SHP77 (cell line): ENCODE results near the gene NFATC1.

Experiments used
- DNase-seq, 2 experiments: peaks; one replicate each; lab custom pipeline; 2025; lab: John Stamatoyannopoulos, UW

NFATC1 gene

DNA sequence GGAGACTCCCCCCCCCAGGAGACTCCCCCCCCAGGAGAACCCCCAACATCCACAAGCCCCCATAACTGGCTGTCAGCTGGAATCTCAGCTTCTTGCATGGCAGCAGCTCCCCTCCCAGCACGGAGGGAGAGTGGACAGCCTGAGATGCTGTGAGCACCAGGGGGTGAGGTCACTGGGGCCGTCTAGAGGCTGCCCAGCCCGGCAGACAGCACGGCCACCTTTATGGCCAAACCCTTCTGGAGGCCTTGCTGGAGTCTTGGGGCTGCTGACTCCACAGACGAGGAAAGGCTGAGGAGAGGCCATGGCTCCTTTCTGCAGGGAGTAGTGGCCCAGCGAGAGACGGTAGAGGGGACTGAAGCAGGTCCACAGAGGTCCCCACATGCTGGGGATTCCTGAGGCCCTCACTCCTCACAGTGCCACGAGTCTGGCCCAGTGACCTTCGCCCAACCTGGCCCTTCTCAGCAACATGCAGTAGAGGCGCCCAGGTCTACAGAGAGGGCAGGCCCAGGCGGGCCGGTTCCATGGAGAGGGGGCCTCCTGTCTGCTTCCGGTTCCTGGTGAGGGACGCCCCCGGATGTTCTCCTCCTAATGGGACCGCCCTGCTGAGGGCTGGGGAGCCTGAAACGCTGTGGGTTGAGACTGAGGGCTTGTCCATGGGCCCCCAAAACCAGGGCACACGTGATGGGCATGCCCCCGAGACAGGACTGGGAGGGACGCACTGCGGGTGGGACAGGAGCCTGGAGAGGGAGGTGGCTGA is 161.3 kb downstream of the NFATC1 start:
- no peak for DNase-seq

- no peak for DNase-seq
Measured at GRCh38 chr18:79558196-79558932, 162.6 kb downstream of the NFATC1 start.

- no peak for DNase-seq
Measured at GRCh38 chr18:79558933-79559416, 163.2 kb downstream of the NFATC1 start.

- no peak for DNase-seq
Measured at GRCh38 chr18:79559436-79559835, 163.7 kb downstream of the NFATC1 start.

GRCh38 chr18:79560042-79560860 is 164.5 kb downstream of the NFATC1 start:
- no peak for DNase-seq

GRCh38 chr18:79560861-79561210 is 165.1 kb downstream of the NFATC1 start:
- no peak for DNase-seq

GRCh38 chr18:79563949-79564348 is 168.2 kb downstream of the NFATC1 start:
- no peak for DNase-seq

DNA sequence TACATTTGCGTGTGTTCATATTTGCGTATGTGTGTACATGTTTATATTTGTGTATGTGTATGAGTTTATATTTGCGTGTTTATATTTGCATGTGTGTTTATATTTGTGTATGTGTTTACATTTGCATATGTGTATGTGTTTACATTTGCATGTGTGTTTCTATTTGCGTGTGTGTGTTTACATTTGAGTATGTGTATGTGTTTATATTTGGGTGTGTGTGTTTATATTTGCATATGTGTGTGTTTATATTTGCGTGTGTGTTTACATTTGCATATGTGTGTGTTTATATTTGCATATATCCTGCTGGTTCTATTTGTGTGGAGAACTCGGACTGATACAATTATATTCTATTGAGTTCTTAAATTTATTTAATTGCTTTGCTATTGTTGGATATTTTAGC is 168.7 kb downstream of the NFATC1 start:
- DNase-seq, result no peak

DNA sequence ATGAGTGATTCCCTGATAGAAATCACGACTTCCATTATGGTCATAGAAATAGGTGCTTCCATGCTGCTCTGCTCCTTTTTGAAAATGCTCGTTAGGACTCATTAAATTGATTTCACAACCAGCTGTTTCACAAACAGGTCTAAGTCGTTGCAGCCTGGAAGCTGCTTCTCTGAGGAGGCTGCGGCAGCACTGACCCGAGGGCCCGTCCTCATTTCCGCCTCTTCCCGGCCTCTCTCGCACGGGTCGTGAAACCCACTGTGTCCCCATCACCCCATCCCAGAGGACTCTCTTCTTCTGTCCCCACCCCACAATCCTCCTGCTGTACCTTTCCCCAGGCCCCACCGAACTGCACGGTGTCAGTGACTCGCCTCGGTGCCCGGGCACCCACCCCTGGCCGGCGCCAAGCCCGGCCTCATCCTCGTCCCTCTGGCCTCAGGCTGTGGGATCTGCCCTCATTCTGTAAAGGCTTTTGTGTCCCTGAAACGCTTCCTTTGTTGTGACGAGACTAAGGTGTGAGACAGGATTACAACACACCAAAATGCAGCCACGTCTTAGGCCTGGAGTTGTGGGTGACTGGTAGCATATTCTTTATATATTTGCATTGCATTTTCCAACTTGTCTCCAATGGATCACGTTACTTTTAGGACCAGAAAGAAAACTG is 171.2 kb downstream of the NFATC1 start:
- no peak for DNase-seq

DNA sequence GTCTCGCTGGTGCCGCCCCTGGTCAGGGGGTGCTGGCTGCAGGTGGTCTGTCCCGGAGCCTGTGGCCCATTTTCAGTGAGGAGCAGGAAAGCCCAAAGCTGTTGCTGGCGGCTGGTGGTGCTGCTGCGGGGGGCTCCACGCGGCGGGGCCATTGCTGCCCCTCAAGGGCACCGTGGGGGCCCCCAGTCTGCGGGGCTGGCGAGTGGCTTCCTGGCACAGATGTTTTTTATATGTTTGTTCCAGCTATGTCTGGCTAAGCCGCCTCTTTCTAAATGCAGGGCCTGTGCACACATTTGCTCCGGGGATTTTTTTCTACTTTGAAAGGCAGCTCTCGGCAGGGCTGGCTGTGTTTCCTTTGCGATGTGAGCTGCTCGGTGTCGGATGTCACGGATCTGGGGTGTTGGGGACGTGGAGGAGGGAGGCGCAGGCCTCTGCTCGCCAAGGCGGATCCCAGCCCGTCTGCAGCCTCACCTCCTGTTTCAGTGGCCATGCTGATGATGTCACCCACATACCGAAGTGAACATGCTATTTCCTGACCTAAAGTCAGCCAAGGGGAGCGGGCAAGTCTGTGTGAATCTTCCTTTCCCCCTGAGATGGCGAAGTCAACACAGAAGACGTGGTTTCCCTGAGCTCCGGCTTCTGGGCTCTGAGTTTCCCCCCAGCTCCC is 171.9 kb downstream of the NFATC1 start:
- no peak for DNase-seq

GRCh38 chr18:79568543-79569205 is 172.9 kb downstream of the NFATC1 start:
- DNase-seq, result no peak

DNA sequence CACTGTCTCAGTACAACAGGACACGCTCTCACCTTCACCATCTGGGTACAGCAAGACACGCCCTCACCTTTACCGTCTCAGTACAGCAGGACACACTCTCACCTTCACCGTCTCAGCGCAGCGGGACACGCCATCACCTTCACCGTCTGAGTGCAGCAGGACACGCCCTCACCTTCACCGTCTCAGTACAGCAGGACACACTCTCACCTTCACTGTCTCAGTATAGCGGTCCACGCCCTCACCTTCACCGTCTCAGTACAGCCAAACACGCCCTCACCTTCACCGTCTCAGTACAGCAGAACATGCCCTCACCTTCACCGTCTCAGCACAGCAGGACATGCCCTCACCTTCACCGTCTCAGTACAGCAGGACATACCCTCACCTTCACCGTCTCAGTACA is 174.0 kb downstream of the NFATC1 start:
- DNase-seq, result no peak

DNA sequence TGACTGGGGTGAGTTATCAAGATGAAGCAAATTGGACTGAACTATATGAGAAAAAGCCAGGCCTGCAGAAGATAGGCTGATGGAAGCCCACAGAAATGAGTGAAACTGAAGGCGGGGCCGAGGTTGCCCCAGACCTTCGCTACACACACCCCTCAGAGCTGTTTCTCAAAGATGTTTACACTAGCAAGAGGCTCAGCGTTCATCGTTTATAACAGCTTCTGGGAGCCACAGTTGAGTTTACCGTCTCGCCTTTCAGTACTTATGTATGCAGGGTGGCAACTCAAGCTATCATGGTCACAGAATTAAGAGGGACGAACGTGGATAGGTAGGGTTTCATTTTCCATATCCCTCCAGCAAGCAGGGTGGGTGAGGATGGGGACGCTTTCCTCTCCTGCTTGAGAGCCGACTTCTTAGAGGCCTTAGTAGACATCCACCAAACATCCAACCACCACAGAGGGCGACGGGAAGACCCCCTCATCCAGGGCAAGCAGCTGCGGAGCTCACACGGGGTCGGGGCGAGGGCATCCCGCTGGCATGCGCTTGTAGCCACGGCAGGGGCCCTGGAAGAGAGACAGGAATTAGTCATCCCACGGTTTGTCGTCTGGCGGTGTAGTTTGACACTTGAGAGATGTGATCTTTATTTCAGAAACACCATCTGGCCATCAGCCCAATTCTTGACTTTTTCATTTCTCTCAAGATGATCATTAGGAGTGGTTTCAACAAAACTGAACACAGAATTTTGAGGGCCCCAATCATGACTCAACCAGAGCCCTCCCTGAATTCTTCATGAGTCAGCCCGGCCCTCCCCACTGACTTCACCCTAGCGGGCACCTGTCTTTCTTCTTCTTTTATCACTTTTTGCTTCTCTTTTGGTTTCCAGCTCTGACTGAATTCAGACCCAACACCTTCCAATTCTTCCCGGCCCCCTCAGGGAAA is 174.8 kb downstream of the NFATC1 start:
- DNase-seq, result no peak

- no peak for DNase-seq
Measured at GRCh38 chr18:79571211-79572092, 175.7 kb downstream of the NFATC1 start.

GRCh38 chr18:79572093-79572780 is 176.5 kb downstream of the NFATC1 start:
- no peak for DNase-seq

DNA sequence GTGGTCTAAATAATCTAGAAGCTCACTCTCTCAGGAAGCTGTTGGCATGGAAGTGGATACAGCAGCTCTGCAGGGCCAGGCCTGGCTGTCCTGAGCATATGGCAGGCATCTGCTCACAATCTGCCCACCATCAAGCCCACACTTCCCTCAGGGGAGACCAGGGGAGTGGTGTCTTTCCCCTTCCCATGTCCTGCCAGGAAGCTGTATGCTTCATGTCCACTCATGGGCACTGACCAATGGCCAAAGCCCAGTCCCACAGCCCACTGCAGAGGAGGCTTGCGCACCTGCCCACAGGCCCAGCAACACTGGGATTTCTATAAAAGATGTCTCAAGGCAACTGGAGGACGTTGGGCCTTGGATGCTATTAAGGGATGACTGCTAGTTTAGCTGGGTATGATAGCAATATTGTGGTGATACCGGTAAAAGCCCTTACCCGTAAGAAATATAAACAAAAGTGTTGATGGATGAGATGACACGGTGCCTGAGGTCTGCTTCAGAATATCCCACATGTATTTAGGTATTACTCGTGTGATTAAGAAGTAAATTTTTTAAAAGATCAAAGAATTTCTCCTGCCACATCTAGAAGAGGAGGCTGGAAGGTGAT is 177.2 kb downstream of the NFATC1 start:
- DNase-seq, result no peak

DNA sequence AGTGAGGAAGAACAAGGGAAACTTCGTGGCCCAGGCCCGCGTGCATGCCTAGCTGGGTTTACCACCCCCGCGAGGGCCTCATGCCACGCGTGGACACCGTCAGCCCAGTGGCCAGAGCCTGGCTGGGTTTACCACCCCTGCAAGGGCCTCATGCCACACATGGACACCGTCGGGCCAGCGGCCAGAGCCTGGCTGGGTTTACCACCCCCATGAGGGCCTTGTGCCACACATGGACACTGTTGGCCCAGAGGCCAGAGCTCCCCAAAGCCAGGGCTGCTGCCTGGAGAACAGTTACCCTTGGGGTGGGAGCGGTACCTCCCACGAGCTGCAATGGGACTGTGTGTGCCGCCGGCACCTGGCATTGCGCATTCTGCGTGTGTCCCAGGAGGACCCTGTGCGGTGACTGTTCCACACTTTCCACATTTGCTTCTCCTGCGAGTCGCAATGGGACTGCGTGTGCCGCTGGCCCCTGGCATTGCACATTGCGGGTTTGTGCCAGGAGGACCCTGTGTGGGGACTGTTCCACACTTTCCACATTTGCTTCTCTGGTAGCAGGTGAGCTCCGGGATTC is 178.3 kb downstream of the NFATC1 start:
- DNase-seq, result no peak
